ENCODE data around the gene REXO2. TPM values are rescaled to one million over a fixed set of nuclear protein-coding genes. Genes with fewer than 3 reads are reported as not detected.

REXO2 gene
- polyA plus RNA-seq, 1 experiment: 401 TPM

GRCh38 chr11:114440121-114440860 lies 1.0 kb downstream of the REXO2 start:
- ChIA-PET CTCF (interaction anchor here (0.8 to 1.6 kb wide), 4 partner anchors 72 to 97 kb away, joined by 3 to 5 read pairs (median 4); no protein-coding TSS in a partner anchor), POLR2A (interaction anchor here (0.6 to 1.6 kb wide), 3 partner anchors 38 to 96 kb away, joined by 4 to 6 read pairs (median 5); no protein-coding TSS in a partner anchor)
- H3K27ac ChIP-seq (ENCODE audit: low read depth, low read length): peak overlapping the region; percentile 90
- H3K27me3 ChIP-seq (ENCODE audit: control insufficient read depth, insufficient read depth, low read length): no peaks in the 10 kb centered on the region
- no peak for TF ChIP-seq CTCF (IDR thresholded peaks at IDR 0.05; ENCODE audit: low read depth, low read length)
- H3K9me3 ChIP-seq (ENCODE audit: control insufficient read depth, insufficient read depth, low read length): peaks cover 3% of the 10 kb centered on the region; the same call in 1 of the 2 replicates
- no peak for DNase-seq (ENCODE audit: low read depth, low spot score)
- peak overlapping the region; percentile 99 for H3K4me3 ChIP-seq (ENCODE audit: low read depth, low read length)

- no peak for DNase-seq (ENCODE audit: low read depth, low spot score)
- CTCF ChIA-PET: interaction anchor here (0.8 kb wide), 2 partner anchors 93 to 95 kb away, joined by 3 to 4 read pairs; no protein-coding TSS in a partner anchor
- peak overlapping the region; percentile 99 for H3K4me3 ChIP-seq (ENCODE audit: low read depth, low read length)
- H3K27ac ChIP-seq (ENCODE audit: low read depth, low read length): no peak overlapping the region
- H3K9me3 ChIP-seq (ENCODE audit: control insufficient read depth, insufficient read depth, low read length): peaks cover 3% of the 10 kb centered on the region; the same call in 1 of the 2 replicates
- no peaks in the 10 kb centered on the region for H3K27me3 ChIP-seq (ENCODE audit: control insufficient read depth, insufficient read depth, low read length)
- TF ChIP-seq CTCF (IDR thresholded peaks at IDR 0.05; ENCODE audit: low read depth, low read length): no peak
- POLR2A ChIA-PET: no interaction called here
Observed at GRCh38 chr11:114440971-114441763, 1.9 kb downstream of the REXO2 start.

- no peak for DNase-seq (ENCODE audit: low read depth, low spot score)
- Histone ChIP-seq H3K27ac (ENCODE audit: low read depth, low read length) (no peak overlapping the region), H3K4me3 (ENCODE audit: low read depth, low read length) (no peak overlapping the region), H3K27me3 (ENCODE audit: control insufficient read depth, insufficient read depth, low read length) (no peaks in the 10 kb centered on the region), H3K9me3 (ENCODE audit: control insufficient read depth, insufficient read depth, low read length) (peaks cover 3% of the 10 kb centered on the region; the same call in 1 of the 2 replicates)
- no peak for TF ChIP-seq CTCF (IDR thresholded peaks at IDR 0.05; ENCODE audit: low read depth, low read length)
- ChIA-PET POLR2A (no interaction called here), CTCF (no interaction called here)
Observed at GRCh38 chr11:114441921-114442320, 2.7 kb downstream of the REXO2 start.

GRCh38 chr11:114442536-114442935 lies 3.3 kb downstream of the REXO2 start:
- Histone ChIP-seq H3K4me3 (ENCODE audit: low read depth, low read length) (no peak overlapping the region), H3K27me3 (ENCODE audit: control insufficient read depth, insufficient read depth, low read length) (no peaks in the 10 kb centered on the region), H3K27ac (ENCODE audit: low read depth, low read length) (no peak overlapping the region), H3K9me3 (ENCODE audit: control insufficient read depth, insufficient read depth, low read length) (peaks cover 3% of the 10 kb centered on the region; the same call in 1 of the 2 replicates)
- no peak for DNase-seq (ENCODE audit: low read depth, low spot score)
- CTCF ChIA-PET: no interaction called here
- POLR2A ChIA-PET: no interaction called here
- no peak for TF ChIP-seq CTCF (IDR thresholded peaks at IDR 0.05; ENCODE audit: low read depth, low read length)
